CD4-positive, CD25-positive, alpha-beta regulatory T cell (primary cell): ENCODE data around the gene GAN. TPM values are rescaled to one million over a fixed set of nuclear protein-coding genes. Genes with fewer than 3 reads are reported as not detected.

Source experiments
- ATAC-seq, 2 donors: fragments of 150-1000 bp; cut with Tn5 transposase; one replicate each; pipeline ENCODE4 v1.10.0; 2021; ENCODE audit warnings: low read depth in 2 of 2, moderate number of reproducible peaks in 2 of 2, moderate library complexity in 1 of 2
- DNase-seq, 3 donors: peaks; one replicate each; pipeline versions ENCODE4 v3.0.0 to v3.0.0-alpha.2; 2012 to 2022; ENCODE audit warnings: mixed read lengths in 1 of 3
- H3K27ac ChIP-seq: one replicate; pipeline ENCODE4 v1.7.0; 2013; ENCODE audit warnings: mild to moderate bottlenecking, low read length; ENCODE audit not compliant: insufficient read depth, poor library complexity, severe bottlenecking
- H3K27me3 ChIP-seq: one replicate; pipeline ENCODE4 v1.7.0; 2013; ENCODE audit warnings: low read length; ENCODE audit not compliant: control insufficient read depth, insufficient read depth
- H3K36me3 ChIP-seq: one replicate; pipeline ENCODE4 v1.7.0; 2013; ENCODE audit warnings: mild to moderate bottlenecking, low read length, moderate library complexity; ENCODE audit not compliant: control insufficient read depth, insufficient read depth
- H3K4me1 ChIP-seq: 2 replicates; pipeline ENCODE4 v1.7.0; 2013; ENCODE audit warnings: mild to moderate bottlenecking, low read length; ENCODE audit not compliant: insufficient read depth, control insufficient read depth, poor library complexity, severe bottlenecking
- H3K4me3 ChIP-seq: one replicate; pipeline ENCODE4 v1.7.0; 2013; ENCODE audit warnings: low read depth, mild to moderate bottlenecking, low read length, moderate library complexity
- H3K9me3 ChIP-seq, 2 experiments: 1 replicate in 1 of 2; 2 replicates in 1 of 2; pipeline ENCODE4 v1.7.0; 2013; ENCODE audit warnings: low read length in 2 of 2, mild to moderate bottlenecking in 1 of 2, moderate library complexity in 1 of 2; ENCODE audit not compliant: control insufficient read depth in 2 of 2
- H3K27ac Mint-ChIP-seq, 3 donors: one replicate each; pipeline ENCODE4 v1.8.0; 2020 to 2022; ENCODE audit warnings: mild to moderate bottlenecking in 3 of 3, mixed read lengths in 3 of 3, moderate library complexity in 2 of 3
- H3K27me3 Mint-ChIP-seq: one replicate; pipeline ENCODE4 v1.8.0; 2022; ENCODE audit warnings: mild to moderate bottlenecking, mixed read lengths
- H3K36me3 Mint-ChIP-seq: one replicate; pipeline ENCODE4 v1.8.0; 2020; ENCODE audit warnings: mixed read lengths
- H3K4me1 Mint-ChIP-seq, 4 donors: one replicate each; pipeline ENCODE4 v1.8.0; 2020 to 2022; ENCODE audit warnings: mixed read lengths in 4 of 4, mild to moderate bottlenecking in 1 of 4
- H3K4me3 Mint-ChIP-seq, 4 donors: one replicate each; pipeline ENCODE4 v1.8.0; 2020 to 2022; ENCODE audit warnings: mild to moderate bottlenecking in 4 of 4, mixed read lengths in 4 of 4, moderate library complexity in 3 of 4
- H3K9me3 Mint-ChIP-seq, 7 donors: one replicate each; pipeline ENCODE4 v1.8.0; 2020 to 2022; ENCODE audit warnings: mixed read lengths in 7 of 7, mild to moderate bottlenecking in 3 of 7, moderate library complexity in 2 of 7
- polyA plus RNA-seq, 4 donors: library from polyadenylated mRNA; unstranded; fragments of 300-500 nt; fragmentation: Illumina TruSeq; gene quantifications; one replicate each; pipeline ENCODE4 v1.2.3, GENCODE V29; 2021
- total RNA-seq: library from RNA; stranded (reverse); gene quantifications from one replicate; pipeline ENCODE4 v1.2.3, GENCODE V29; 2022

The GAN gene
- total and polyA plus RNA-seq, 5 donors from 2014 or later: 1.2 to 14.0 (median 2.7) TPM

DNA sequence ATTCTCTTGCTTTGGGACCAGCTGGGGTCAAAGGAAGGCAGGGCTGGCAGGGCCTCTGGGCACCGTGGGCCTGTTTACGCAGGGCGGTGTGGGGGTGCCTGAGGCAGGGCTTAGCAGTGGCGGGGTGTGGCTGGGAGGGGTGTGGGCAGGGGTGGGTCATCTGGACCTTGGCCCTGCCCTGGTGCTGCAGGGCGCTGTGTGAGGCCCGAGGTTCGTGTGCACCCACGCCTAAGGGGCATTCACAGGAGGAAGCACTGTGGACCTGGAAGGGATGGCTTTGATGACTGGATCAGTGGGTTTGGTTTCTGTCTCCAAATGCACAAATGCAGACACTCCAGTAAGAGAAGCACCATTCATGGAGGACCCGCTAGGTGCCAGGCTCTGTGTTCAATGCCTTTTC, 39.0 kb upstream of the GAN start:
- H3K27me3 ChIP-seq: no peaks in the 10 kb centered on the region
- H3K27ac ChIP-seq: no peak overlapping the region
- Mint-ChIP-seq H3K36me3 (no peaks in the 10 kb centered on the region), H3K27me3 (peaks cover 9% of the 10 kb centered on the region), H3K4me3 (no peak overlapping the region), H3K4me1 (no peaks in the 10 kb centered on the region), H3K9me3 (peaks cover 0 to 3% (median 0%) of the 10 kb centered on the region in 7 donors), H3K27ac (no peak overlapping the region)
- no peak overlapping the region for H3K4me3 ChIP-seq
- no peak for DNase-seq
- ATAC-seq: no peak
- H3K9me3 ChIP-seq: no peaks in the 10 kb centered on the region
- H3K4me1 ChIP-seq: no peaks in the 10 kb centered on the region
- H3K36me3 ChIP-seq: no peaks in the 10 kb centered on the region

DNA sequence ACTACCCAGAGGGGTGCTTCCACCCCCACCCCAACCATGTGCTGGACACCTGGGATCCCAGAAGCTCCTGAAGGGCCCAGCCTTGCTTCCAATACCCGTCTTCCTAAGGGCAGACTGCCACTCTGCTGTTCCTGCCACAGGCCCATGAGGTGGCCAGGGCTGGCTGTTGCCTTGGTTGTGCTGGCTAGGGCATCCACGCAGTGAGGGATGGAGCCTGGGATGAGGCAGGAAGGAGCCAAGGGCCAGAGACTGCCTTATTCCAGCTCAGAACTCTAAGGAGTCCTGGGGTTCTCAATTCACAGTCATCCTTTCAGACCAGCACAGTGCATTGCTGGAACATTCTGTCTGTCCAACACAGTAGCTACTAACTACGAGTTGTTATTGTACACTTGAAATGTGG, 38.4 kb upstream of the GAN start:
- Mint-ChIP-seq H3K27ac (no peak overlapping the region), H3K4me3 (no peak overlapping the region), H3K9me3 (peaks cover 0 to 3% (median 0%) of the 10 kb centered on the region in 7 donors), H3K4me1 (no peaks in the 10 kb centered on the region), H3K27me3 (peaks cover 9% of the 10 kb centered on the region), H3K36me3 (no peaks in the 10 kb centered on the region)
- no peak for ATAC-seq
- H3K4me1 ChIP-seq: no peaks in the 10 kb centered on the region
- H3K4me3 ChIP-seq: no peak overlapping the region
- H3K27me3 ChIP-seq: no peaks in the 10 kb centered on the region
- no peaks in the 10 kb centered on the region for H3K9me3 ChIP-seq
- no peaks in the 10 kb centered on the region for H3K36me3 ChIP-seq
- DNase-seq: no peak
- no peak overlapping the region for H3K27ac ChIP-seq

GRCh38 chr16:81277541-81278080, 37.2 kb upstream of the GAN start:
- Histone ChIP-seq H3K9me3 (no peaks in the 10 kb centered on the region), H3K27me3 (no peaks in the 10 kb centered on the region), H3K36me3 (no peaks in the 10 kb centered on the region), H3K4me3 (no peak overlapping the region), H3K27ac (no peak overlapping the region), H3K4me1 (no peaks in the 10 kb centered on the region)
- no peak for DNase-seq
- Mint-ChIP-seq H3K4me3 (no peak overlapping the region), H3K4me1 (no peaks in the 10 kb centered on the region), H3K27me3 (peaks cover 9% of the 10 kb centered on the region), H3K9me3 (peaks cover 0 to 3% (median 0%) of the 10 kb centered on the region in 7 donors), H3K36me3 (no peaks in the 10 kb centered on the region), H3K27ac (no peak overlapping the region)
- no peak for ATAC-seq

DNA sequence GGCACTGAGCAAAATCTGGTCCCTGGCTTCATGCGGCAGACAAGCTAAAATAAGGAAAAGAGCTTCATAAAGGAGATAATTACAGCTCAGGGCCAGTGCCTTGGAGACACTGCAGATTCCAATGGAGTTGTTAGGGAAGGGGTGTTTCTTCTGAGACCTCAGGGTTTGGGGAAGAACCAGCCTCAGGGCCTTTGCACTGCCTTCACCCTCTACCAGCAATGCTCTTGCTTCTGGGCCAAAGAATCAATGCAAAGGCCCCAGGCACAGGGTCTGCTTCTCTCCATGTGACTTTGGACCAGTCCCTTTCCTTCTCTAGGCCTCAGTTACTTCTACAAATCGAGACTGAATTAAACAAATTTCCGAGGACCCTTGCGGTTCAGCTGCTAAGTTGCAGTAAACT, 36.2 kb upstream of the GAN start:
- Histone ChIP-seq H3K36me3 (no peaks in the 10 kb centered on the region), H3K4me1 (no peaks in the 10 kb centered on the region)
- no peaks in the 10 kb centered on the region for H3K36me3 Mint-ChIP-seq

DNA sequence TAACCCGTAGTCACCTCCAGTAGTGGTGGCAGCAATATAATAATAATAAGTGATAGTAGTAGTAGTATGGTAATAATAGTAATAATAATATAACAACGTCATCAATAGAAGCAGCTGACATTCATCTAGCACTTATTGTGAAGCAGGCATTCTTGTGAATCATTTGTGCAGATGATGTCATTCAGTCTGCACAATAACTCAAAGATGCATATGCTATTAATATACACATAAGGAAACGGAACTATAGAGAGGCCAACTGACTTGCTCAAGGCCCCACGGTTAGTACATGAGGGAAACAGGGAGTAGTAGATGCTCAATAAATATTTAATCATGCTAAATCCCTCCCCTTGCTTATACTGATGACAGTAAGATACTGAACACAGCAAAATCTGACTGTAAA, 35.4 kb upstream of the GAN start:
- ATAC-seq: no peak
- H3K27me3 Mint-ChIP-seq: peaks cover 13% of the 10 kb centered on the region
- Histone ChIP-seq H3K27me3 (no peaks in the 10 kb centered on the region), H3K36me3 (no peaks in the 10 kb centered on the region), H3K4me3 (no peak overlapping the region), H3K27ac (no peak overlapping the region), H3K4me1 (no peaks in the 10 kb centered on the region), H3K9me3 (no peaks in the 10 kb centered on the region)
- no peak overlapping the region for H3K4me3 Mint-ChIP-seq
- no peak for DNase-seq
- H3K36me3 Mint-ChIP-seq: no peaks in the 10 kb centered on the region
- H3K4me1 Mint-ChIP-seq: no peaks in the 10 kb centered on the region
- H3K27ac Mint-ChIP-seq: no peak overlapping the region
- H3K9me3 Mint-ChIP-seq: peaks cover 0 to 3% (median 0%) of the 10 kb centered on the region in 7 donors

More for the DNA sequence above, 36.2 kb upstream of the GAN start:
- Histone ChIP-seq H3K9me3 (no peaks in the 10 kb centered on the region), H3K27me3 (no peaks in the 10 kb centered on the region), H3K4me3 (no peak overlapping the region), H3K27ac (no peak overlapping the region)
- H3K4me3 Mint-ChIP-seq: no peak overlapping the region
- ATAC-seq: no peak
- H3K27ac Mint-ChIP-seq: no peak overlapping the region
- H3K27me3 Mint-ChIP-seq: peaks cover 11% of the 10 kb centered on the region
- no peak for DNase-seq
- peaks cover 0 to 3% (median 0%) of the 10 kb centered on the region in 7 donors for H3K9me3 Mint-ChIP-seq
- H3K4me1 Mint-ChIP-seq: no peaks in the 10 kb centered on the region

GRCh38 chr16:81280393-81280792, 34.4 kb upstream of the GAN start:
- DNase-seq (no peak), ATAC-seq (no peak)
- H3K27me3 ChIP-seq: no peaks in the 10 kb centered on the region
- no peak overlapping the region for H3K27ac ChIP-seq
- no peak overlapping the region for H3K27ac Mint-ChIP-seq
- peaks cover 0 to 2% (median 0%) of the 10 kb centered on the region in 7 donors for H3K9me3 Mint-ChIP-seq
- H3K9me3 ChIP-seq: no peaks in the 10 kb centered on the region
- no peak overlapping the region for H3K4me3 Mint-ChIP-seq
- H3K4me1 Mint-ChIP-seq: no peaks in the 10 kb centered on the region
- no peaks in the 10 kb centered on the region for H3K4me1 ChIP-seq
- H3K36me3 Mint-ChIP-seq: no peaks in the 10 kb centered on the region
- peaks cover 9% of the 10 kb centered on the region for H3K27me3 Mint-ChIP-seq
- no peak overlapping the region for H3K4me3 ChIP-seq
- H3K36me3 ChIP-seq: no peaks in the 10 kb centered on the region

DNA sequence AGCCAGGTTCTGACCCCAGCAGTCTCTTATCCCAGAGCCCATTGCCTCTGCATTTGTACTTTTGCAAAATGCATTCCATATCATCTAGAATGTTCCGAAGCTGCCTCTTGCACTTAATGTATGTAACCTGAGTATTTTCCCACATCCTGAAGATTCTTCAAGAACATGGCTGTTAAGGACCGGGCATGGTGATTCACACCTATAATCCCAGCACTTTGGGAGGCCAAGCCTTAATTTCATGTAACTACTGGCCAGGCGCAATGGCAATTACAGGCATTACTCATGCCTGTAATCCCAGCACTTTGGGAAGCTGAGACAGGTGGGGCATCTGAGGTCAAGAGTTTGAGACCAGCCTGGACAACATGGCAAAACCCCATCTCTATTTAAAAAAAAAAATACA, 31.7 kb upstream of the GAN start:
- Mint-ChIP-seq H3K9me3 (no peaks in the 10 kb centered on the region), H3K27me3 (peaks cover 9% of the 10 kb centered on the region), H3K4me3 (no peak overlapping the region), H3K4me1 (no peaks in the 10 kb centered on the region), H3K27ac (no peak overlapping the region), H3K36me3 (no peaks in the 10 kb centered on the region)
- H3K4me1 ChIP-seq: no peaks in the 10 kb centered on the region
- no peaks in the 10 kb centered on the region for H3K27me3 ChIP-seq
- ATAC-seq (no peak), DNase-seq (no peak)
- no peak overlapping the region for H3K4me3 ChIP-seq
- H3K9me3 ChIP-seq: no peaks in the 10 kb centered on the region
- H3K36me3 ChIP-seq: no peaks in the 10 kb centered on the region
- no peak overlapping the region for H3K27ac ChIP-seq

DNA sequence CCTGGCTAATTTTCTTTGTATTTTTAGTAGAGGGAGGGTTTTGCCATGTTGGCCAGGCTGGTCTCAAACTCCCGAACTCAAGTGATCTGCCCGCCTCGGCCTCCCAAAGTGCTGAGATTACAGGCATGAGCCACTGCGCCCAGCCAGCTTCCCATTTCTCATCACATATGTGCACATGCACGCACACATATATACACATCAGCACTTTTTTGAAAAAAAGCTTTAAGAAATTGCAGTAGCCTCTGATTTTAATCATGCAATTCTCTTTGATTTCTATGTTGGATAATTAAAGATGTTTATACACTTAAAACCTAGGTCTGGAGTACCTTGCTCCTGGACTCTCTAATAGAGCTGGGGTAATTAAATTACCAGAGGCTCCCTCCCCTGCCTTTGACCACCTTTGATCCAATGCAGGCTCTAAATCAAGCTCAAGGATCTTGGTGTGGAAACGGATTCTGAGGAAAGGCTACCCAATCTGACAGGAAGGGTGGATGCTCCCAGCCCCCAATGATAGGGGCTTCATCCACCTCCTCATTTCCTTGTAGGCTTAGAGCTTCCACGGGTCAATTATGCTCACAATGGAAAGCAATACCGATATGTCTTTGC, 29.7 kb upstream of the GAN start:
- no peak for DNase-seq
- H3K36me3 Mint-ChIP-seq: no peaks in the 10 kb centered on the region

More for the DNA sequence above, 29.7 kb upstream of the GAN start:
- Histone ChIP-seq H3K4me3 (no peak overlapping the region), H3K27ac (no peak overlapping the region), H3K27me3 (no peaks in the 10 kb centered on the region), H3K36me3 (no peaks in the 10 kb centered on the region), H3K4me1 (no peaks in the 10 kb centered on the region), H3K9me3 (no peaks in the 10 kb centered on the region)
- Mint-ChIP-seq H3K9me3 (no peaks in the 10 kb centered on the region), H3K4me3 (no peak overlapping the region), H3K27ac (no peak overlapping the region), H3K4me1 (no peaks in the 10 kb centered on the region), H3K27me3 (peaks cover 4% of the 10 kb centered on the region)
- no peak for ATAC-seq
